ENCODE results near the gene DPF3. TPM values are rescaled to one million over a fixed set of nuclear protein-coding genes. Genes with fewer than 3 reads are reported as not detected.

The DPF3 gene
- total RNA-seq, 2 experiments from 2014 or later: 0.27 to 0.31 TPM

GRCh38 chr14:72741826-72742117 is 152.1 kb downstream of the DPF3 start:
- H3K27me3 ChIP-seq (ENCODE audit: control insufficient read depth in 1 of 2, insufficient read depth in 2 of 2, low read length in 2 of 2): no peaks in the 10 kb centered on the region
- Mint-ChIP-seq H3K4me3 (no peak overlapping the region), H3K9me3 (no peaks in the 10 kb centered on the region), H3K27ac (no peak overlapping the region), H3K27me3 (no peaks in the 10 kb centered on the region), H3K36me3 (ENCODE audit: low read depth) (no peaks in the 10 kb centered on the region), H3K4me1 (ENCODE audit: low read depth) (no peaks in the 10 kb centered on the region)
- no peaks in the 10 kb centered on the region for H3K9me3 ChIP-seq (ENCODE audit: control insufficient read depth in 1 of 2, insufficient read depth in 1 of 2, low read length in 2 of 2)
- TF ChIP-seq CTCF (IDR thresholded peaks at IDR 0.05): no peak
- POLR2A ChIA-PET: no interaction called here
- H3K36me3 ChIP-seq (ENCODE audit: insufficient read depth, low read length): no peaks in the 10 kb centered on the region
- ATAC-seq (ENCODE audit: poor library complexity): no peak
- DNase-seq: no peak
- CTCF ChIA-PET: no interaction called here
- no peaks in the 10 kb centered on the region for H3K4me1 ChIP-seq (ENCODE audit: insufficient read depth, low read length)
- H3K4me3 ChIP-seq (ENCODE audit: low read length): no peak overlapping the region
- intact Hi-C loops (cut with DNase I, micrococcal nuclease): no loop called here
- H3K27ac ChIP-seq (ENCODE audit: low read depth in 1 of 2, low read length in 2 of 2): no peak overlapping the region

GRCh38 chr14:72740966-72741825 is 152.7 kb downstream of the DPF3 start:
- POLR2A ChIA-PET: no interaction called here
- no peaks in the 10 kb centered on the region for H3K27me3 Mint-ChIP-seq
- intact Hi-C loops (cut with DNase I, micrococcal nuclease): no loop called here

GRCh38 chr14:72740504-72740961 is 153.4 kb downstream of the DPF3 start:
- H3K27me3 ChIP-seq (ENCODE audit: control insufficient read depth in 1 of 2, insufficient read depth in 2 of 2, low read length in 2 of 2): no peaks in the 10 kb centered on the region
- H3K36me3 ChIP-seq (ENCODE audit: insufficient read depth, low read length): no peaks in the 10 kb centered on the region
- Mint-ChIP-seq H3K27me3 (no peaks in the 10 kb centered on the region), H3K36me3 (ENCODE audit: low read depth) (no peaks in the 10 kb centered on the region), H3K27ac (no peak overlapping the region), H3K4me1 (ENCODE audit: low read depth) (no peaks in the 10 kb centered on the region), H3K9me3 (no peaks in the 10 kb centered on the region), H3K4me3 (no peak overlapping the region)
- no peak overlapping the region for H3K27ac ChIP-seq (ENCODE audit: low read depth in 1 of 2, low read length in 2 of 2)
- no peak overlapping the region for H3K4me3 ChIP-seq (ENCODE audit: low read length)
- ATAC-seq (ENCODE audit: poor library complexity) (no peak), DNase-seq (no peak)
- no peaks in the 10 kb centered on the region for H3K4me1 ChIP-seq (ENCODE audit: insufficient read depth, low read length)
- intact Hi-C loops (cut with DNase I, micrococcal nuclease): no loop called here
- H3K9me3 ChIP-seq (ENCODE audit: control insufficient read depth in 1 of 2, insufficient read depth in 1 of 2, low read length in 2 of 2): no peaks in the 10 kb centered on the region
- ChIA-PET CTCF (no interaction called here), POLR2A (no interaction called here)
- no peak for TF ChIP-seq CTCF (IDR thresholded peaks at IDR 0.05)

More at GRCh38 chr14:72740966-72741825, 152.7 kb downstream of the DPF3 start:
- no peak overlapping the region for H3K4me3 ChIP-seq (ENCODE audit: low read length)
- no peaks in the 10 kb centered on the region for H3K27me3 ChIP-seq (ENCODE audit: control insufficient read depth in 1 of 2, insufficient read depth in 2 of 2, low read length in 2 of 2)
- H3K36me3 ChIP-seq (ENCODE audit: insufficient read depth, low read length): no peaks in the 10 kb centered on the region
- Mint-ChIP-seq H3K27ac (no peak overlapping the region), H3K36me3 (ENCODE audit: low read depth) (no peaks in the 10 kb centered on the region), H3K4me3 (no peak overlapping the region), H3K9me3 (no peaks in the 10 kb centered on the region), H3K4me1 (ENCODE audit: low read depth) (no peaks in the 10 kb centered on the region)
- DNase-seq (no peak), ATAC-seq (ENCODE audit: poor library complexity) (no peak)
- no peak overlapping the region for H3K27ac ChIP-seq (ENCODE audit: low read depth in 1 of 2, low read length in 2 of 2)
- CTCF ChIA-PET: no interaction called here
- no peaks in the 10 kb centered on the region for H3K4me1 ChIP-seq (ENCODE audit: insufficient read depth, low read length)
- TF ChIP-seq CTCF (IDR thresholded peaks at IDR 0.05): no peak
- H3K9me3 ChIP-seq (ENCODE audit: control insufficient read depth in 1 of 2, insufficient read depth in 1 of 2, low read length in 2 of 2): no peaks in the 10 kb centered on the region
